D721Med (cell line): ENCODE measurements around the gene RALGAPA2.

Experiments used
- DNase-seq: peaks from one replicate; pipeline ENCODE4 v3.0.0; 2011; ENCODE audit warnings: low spot score; ENCODE audit not compliant: insufficient read length
- FAIRE-seq: peaks from 2 replicates; lab custom pipeline; 2011; peaks lifted over from hg19 to GRCh38; lab: Jason Lieb, UNC
- CTCF ChIP-seq: IDR thresholded peaks from 2 replicates; pipeline ENCODE4 v1.5.1; 2012; ENCODE audit warnings: mild to moderate bottlenecking, control low read depth; ENCODE audit not compliant: insufficient read depth; ENCODE audit errors: missing control alignments

The RALGAPA2 gene

GRCh38 chr20:20729563-20729962 is 17.1 kb upstream of the RALGAPA2 start:
- no peak for TF ChIP-seq CTCF
- FAIRE-seq (no peak), DNase-seq (no peak)

- no peak for FAIRE-seq
- DNase-seq = no peak
- TF ChIP-seq CTCF = no peak
Measured at GRCh38 chr20:20721489-20721888, 9.0 kb upstream of the RALGAPA2 start.

- no peak for DNase-seq
- no peak for FAIRE-seq
Measured at GRCh38 chr20:20720158-20720557, 7.7 kb upstream of the RALGAPA2 start.

GRCh38 chr20:20719411-20719810 is 7.0 kb upstream of the RALGAPA2 start:
- FAIRE-seq (no peak), DNase-seq (no peak)
- TF ChIP-seq CTCF = no peak

More at GRCh38 chr20:20720158-20720557, 7.7 kb upstream of the RALGAPA2 start:
- no peak for TF ChIP-seq CTCF

- FAIRE-seq (no peak), DNase-seq (no peak)
- TF ChIP-seq CTCF = no peak
Measured at GRCh38 chr20:20713244-20713765, 861 bp upstream of the RALGAPA2 start.

- DNase-seq = no peak
- no peak for TF ChIP-seq CTCF
- no peak for FAIRE-seq
Measured at GRCh38 chr20:20712004-20712473, 405 bp downstream of the RALGAPA2 start.

GRCh38 chr20:20711413-20711812 is 1.0 kb downstream of the RALGAPA2 start:
- DNase-seq (no peak), FAIRE-seq (no peak)
- no peak for TF ChIP-seq CTCF
